Parathyroid adenoma (tissue), 2 donors: Measurements from ENCODE around the gene ASB4.
"Not testable (repeated sequence)": the region's sequence is repeated elsewhere in the genome, so short reads cannot be mapped to it uniquely, and the experiment has no call there.

ENCODE experiments used
- H2AFZ ChIP-seq: fragments of 300-600 bp; sonication (generic); one replicate; pipeline ENCODE4 v1.7.0; 2017; ENCODE audit warnings: antibody characterized with exemption, mild to moderate bottlenecking
- H3K27ac ChIP-seq: fragments of 300-600 bp; sonication (generic); one replicate; pipeline ENCODE4 v1.7.0; 2017
- H3K27me3 ChIP-seq: fragments of 300-600 bp; sonication (generic); one replicate; pipeline ENCODE4 v1.7.0; 2017; ENCODE audit warnings: low read length; ENCODE audit not compliant: control insufficient read depth, insufficient read depth
- H3K36me3 ChIP-seq: fragments of 300-600 bp; sonication (generic); one replicate; pipeline ENCODE4 v1.7.0; 2017; ENCODE audit warnings: low read length; ENCODE audit not compliant: control insufficient read depth, insufficient read depth
- H3K4me1 ChIP-seq: fragments of 300-600 bp; sonication (generic); one replicate; pipeline ENCODE4 v1.7.0; 2017; ENCODE audit warnings: control low read depth
- H3K4me2 ChIP-seq: fragments of 300-600 bp; sonication (generic); one replicate; pipeline ENCODE4 v1.7.0; 2017; ENCODE audit warnings: low read length
- H3K4me3 ChIP-seq: fragments of 300-600 bp; sonication (generic); one replicate; pipeline ENCODE4 v1.7.0; 2017; ENCODE audit warnings: low read depth, low read length
- H3K79me2 ChIP-seq: fragments of 300-600 bp; sonication (generic); one replicate; pipeline ENCODE4 v1.7.0; 2017; ENCODE audit warnings: control low read depth
- H3K9ac ChIP-seq: fragments of 300-600 bp; sonication (generic); one replicate; pipeline ENCODE4 v1.7.0; 2017; ENCODE audit warnings: mild to moderate bottlenecking
- H3K9me3 ChIP-seq: fragments of 300-600 bp; sonication (generic); one replicate; pipeline ENCODE4 v1.7.0; 2017; ENCODE audit warnings: low read length; ENCODE audit not compliant: control insufficient read depth
- CTCF ChIP-seq: fragments of 300-600 bp; sonication (generic); IDR thresholded peaks from one replicate; pipeline ENCODE4 v1.7.0; 2017; ENCODE audit warnings: antibody characterized with exemption, mild to moderate bottlenecking
- donor health status: primary hyperparathyroidism.

ASB4 gene

GRCh38 chr7:95501261-95501832, 15.6 kb downstream of the ASB4 start:
- H3K79me2 ChIP-seq, result no peaks in the 10 kb centered on the region
- no peaks in the 10 kb centered on the region for H3K36me3 ChIP-seq
- H3K4me1 ChIP-seq, result no peaks in the 10 kb centered on the region
- H3K9ac ChIP-seq, result no peak overlapping the region
- H3K27me3 ChIP-seq, result no peaks in the 10 kb centered on the region
- no peak overlapping the region for H3K27ac ChIP-seq
- H3K4me2 ChIP-seq, result no peak overlapping the region
- TF ChIP-seq CTCF, result no peak
- no peak overlapping the region for H3K4me3 ChIP-seq
- no peaks in the 10 kb centered on the region for H3K9me3 ChIP-seq
- no peak overlapping the region for H2AFZ ChIP-seq

- no peak for TF ChIP-seq CTCF
- H3K79me2 ChIP-seq, result no peaks in the 10 kb centered on the region
- H2AFZ ChIP-seq, result no peak overlapping the region
- H3K4me2 ChIP-seq, result no peak overlapping the region
- no peak overlapping the region for H3K9ac ChIP-seq
- no peaks in the 10 kb centered on the region for H3K27me3 ChIP-seq
- no peaks in the 10 kb centered on the region for H3K36me3 ChIP-seq
- no peak overlapping the region for H3K4me3 ChIP-seq
- no peaks in the 10 kb centered on the region for H3K4me1 ChIP-seq
- H3K9me3 ChIP-seq, result no peaks in the 10 kb centered on the region
- H3K27ac ChIP-seq, result no peak overlapping the region
These were observed 16.7 kb downstream of the ASB4 start for GRCh38 chr7:95502403-95502802.

- H3K27me3 ChIP-seq, result no peaks in the 10 kb centered on the region
- no peak overlapping the region for H3K9ac ChIP-seq
- H3K4me2 ChIP-seq, result no peak overlapping the region
- no peaks in the 10 kb centered on the region for H3K79me2 ChIP-seq
- H3K4me1 ChIP-seq, result no peaks in the 10 kb centered on the region
- no peaks in the 10 kb centered on the region for H3K36me3 ChIP-seq
- H2AFZ ChIP-seq, result no peak overlapping the region
- no peaks in the 10 kb centered on the region for H3K9me3 ChIP-seq
- H3K27ac ChIP-seq, result no peak overlapping the region
- TF ChIP-seq CTCF, result no peak
- no peak overlapping the region for H3K4me3 ChIP-seq
These were observed 17.8 kb downstream of the ASB4 start for GRCh38 chr7:95503271-95504131.

- H3K36me3 ChIP-seq, H3K4me1 ChIP-seq, H2AFZ ChIP-seq, H3K4me2 ChIP-seq, H3K79me2 ChIP-seq, H3K27ac ChIP-seq, H3K9me3 ChIP-seq, H3K9ac ChIP-seq, H3K4me3 ChIP-seq, H3K27me3 ChIP-seq: not testable (repeated sequence)
These were observed 18.4 kb downstream of the ASB4 start for GRCh38 chr7:95504132-95504588.

GRCh38 chr7:95508780-95509179, 23.0 kb downstream of the ASB4 start:
- Histone ChIP-seq H3K4me1 (no peaks in the 10 kb centered on the region), H3K79me2 (no peaks in the 10 kb centered on the region), H3K36me3 (no peaks in the 10 kb centered on the region), H3K9me3 (no peaks in the 10 kb centered on the region), H3K27me3 (no peaks in the 10 kb centered on the region), H3K27ac (no peak overlapping the region), H3K4me3 (no peak overlapping the region), H3K9ac (no peak overlapping the region), H2AFZ (no peak overlapping the region), H3K4me2 (no peak overlapping the region)
- TF ChIP-seq CTCF, result no peak
